Left hindlimb (tissue), 1 donor: ENCODE results near the gene NCAPD3.

Experiments used
- DNase-seq: peaks from one replicate; pipeline ENCODE4 v3.0.0-alpha.2; 2018

Gene NCAPD3

DNA sequence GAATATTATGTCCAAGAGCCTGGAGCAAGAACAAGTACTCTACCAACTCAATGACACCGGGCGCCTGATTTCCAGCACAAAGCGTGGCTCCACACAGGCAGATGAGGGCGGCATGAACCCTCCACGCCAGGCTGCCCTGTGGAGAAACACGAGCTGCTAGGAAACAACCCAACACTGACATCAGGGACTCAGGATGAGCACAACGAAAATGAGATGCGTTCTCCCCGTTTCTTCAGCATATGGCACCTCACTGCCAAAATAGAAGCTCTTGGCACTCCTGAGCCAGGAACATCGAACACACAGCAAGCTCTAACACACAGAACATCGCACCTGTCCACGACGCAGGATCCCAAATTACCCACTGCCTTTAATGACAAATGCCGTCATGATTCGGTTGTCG lies 68.3 kb downstream of the NCAPD3 start:
- no peak for DNase-seq

DNA sequence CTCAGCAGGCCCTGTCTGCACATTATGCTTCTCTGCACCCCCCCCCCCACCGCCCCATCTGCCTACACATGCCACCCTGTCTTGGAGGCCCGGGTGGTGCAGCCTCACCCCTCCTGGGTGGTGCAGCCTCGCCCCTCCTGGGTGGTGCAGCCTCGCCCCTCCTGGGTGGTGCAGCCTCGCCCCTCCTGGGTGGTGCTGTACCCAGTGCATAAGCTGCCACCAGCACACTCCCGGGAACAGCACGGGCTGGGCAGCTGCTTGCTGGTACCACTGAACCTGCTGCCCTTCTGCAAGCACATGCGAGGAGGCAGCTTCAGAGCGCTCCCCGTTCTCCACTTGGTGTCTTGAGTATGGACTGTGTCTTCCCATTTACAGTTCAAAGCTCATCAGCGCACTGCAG lies 69.3 kb downstream of the NCAPD3 start:
- no peak for DNase-seq

GRCh38 chr11:134153147-134153905 lies 70.4 kb downstream of the NCAPD3 start:
- no peak for DNase-seq

DNA sequence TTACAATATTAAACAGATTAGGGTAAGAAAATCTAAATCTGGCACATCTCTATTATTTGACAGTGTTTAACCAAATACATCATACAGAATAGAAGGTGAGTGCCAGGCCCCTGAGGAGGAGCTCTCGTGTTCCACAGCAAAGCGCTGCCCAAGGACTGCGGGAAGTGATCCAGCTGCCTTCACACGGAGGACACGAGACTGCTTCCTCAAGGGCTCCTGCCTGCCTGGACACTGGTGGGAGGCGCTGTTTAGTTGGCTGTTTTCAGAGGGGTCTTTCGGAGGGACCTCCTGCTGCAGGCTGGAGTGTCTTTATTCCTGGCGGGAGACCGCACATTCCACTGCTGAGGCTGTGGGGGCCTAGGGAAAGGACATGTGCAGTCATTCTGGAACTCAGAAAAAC lies 71.1 kb downstream of the NCAPD3 start:
- DNase-seq = no peak

GRCh38 chr11:134151083-134151747 lies 72.6 kb downstream of the NCAPD3 start:
- DNase-seq = no peak

GRCh38 chr11:134150195-134150903 lies 73.4 kb downstream of the NCAPD3 start:
- no peak for DNase-seq

DNA sequence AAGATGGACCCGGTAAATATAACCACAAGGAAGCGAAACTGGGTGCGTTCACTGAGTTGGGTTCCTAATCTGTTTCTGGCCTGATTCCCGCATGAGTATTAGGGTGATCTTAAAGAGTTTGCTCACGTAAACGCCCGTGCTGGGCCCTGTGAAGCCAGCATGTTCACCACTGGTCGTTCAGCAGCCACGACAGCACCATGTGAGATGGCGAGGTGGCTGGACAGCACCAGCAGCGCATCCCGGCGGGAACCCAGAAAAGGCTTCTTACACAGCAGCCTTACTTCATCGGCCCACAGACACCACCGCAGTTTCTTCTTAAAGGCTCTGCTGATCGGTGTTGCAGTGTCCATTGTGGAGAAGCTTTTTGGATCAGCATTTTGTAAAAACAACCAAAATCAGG lies 74.4 kb downstream of the NCAPD3 start:
- no peak for DNase-seq

GRCh38 chr11:134146598-134146997 lies 77.2 kb downstream of the NCAPD3 start:
- no peak for DNase-seq

- DNase-seq = no peak
Measured at GRCh38 chr11:134145715-134146114, 78.1 kb downstream of the NCAPD3 start.

GRCh38 chr11:134144744-134145143 lies 79.0 kb downstream of the NCAPD3 start:
- no peak for DNase-seq

GRCh38 chr11:134143801-134144200 lies 80.0 kb downstream of the NCAPD3 start:
- no peak for DNase-seq

GRCh38 chr11:134142536-134142935 lies 81.2 kb downstream of the NCAPD3 start:
- no peak for DNase-seq

GRCh38 chr11:134140961-134141490 lies 82.7 kb downstream of the NCAPD3 start:
- DNase-seq = no peak

DNA sequence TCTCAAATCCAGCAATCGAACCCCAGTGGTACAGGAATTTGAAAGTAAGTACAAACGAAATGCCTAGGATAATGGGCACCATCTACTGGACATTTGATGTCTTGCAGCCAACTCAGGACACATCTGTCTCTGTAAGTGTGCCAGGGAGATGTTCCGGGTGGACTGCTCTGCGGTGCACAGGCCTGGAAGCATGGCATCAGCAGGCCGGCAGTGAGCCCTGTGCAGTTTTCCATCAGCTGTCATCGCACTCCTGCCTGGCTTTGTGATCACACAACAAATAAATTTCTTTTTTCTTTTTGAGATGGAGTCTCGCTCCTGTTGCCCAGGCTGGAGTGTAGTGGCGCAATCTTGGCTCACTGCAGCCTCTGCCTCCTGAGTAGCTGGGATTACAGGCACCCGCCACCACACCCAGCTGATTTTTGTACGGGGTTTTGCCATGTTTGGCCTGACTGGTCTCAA lies 83.9 kb downstream of the NCAPD3 start:
- peak; percentile 61 for DNase-seq

DNA sequence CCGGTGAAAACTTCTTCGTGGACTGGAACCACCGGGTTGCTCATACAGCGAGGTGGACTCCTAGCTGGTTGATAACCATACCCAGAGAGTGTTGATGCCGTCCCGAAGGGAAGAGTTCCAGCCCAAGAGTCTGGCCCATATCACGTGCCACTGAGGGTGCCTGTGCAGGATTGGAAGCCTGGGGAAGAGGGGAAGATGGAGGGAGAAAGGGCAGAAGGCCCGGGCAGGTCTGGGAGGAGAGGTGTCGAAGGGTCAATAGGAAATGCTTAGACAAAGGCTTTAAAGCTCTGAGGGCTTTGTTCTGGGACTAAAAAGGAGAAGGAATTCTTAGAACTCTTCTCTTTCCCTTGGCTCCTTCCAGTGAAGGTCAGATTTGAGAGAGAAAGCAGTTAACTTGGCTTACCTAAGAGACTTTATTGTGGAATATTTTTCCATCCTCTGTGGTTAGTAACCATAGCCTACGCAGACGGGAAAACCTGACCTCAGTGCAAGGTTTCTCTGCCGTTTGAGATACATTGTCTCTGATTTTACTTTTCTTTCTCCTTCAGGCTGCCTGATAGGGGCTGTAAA lies 84.4 kb downstream of the NCAPD3 start:
- no peak for DNase-seq

DNA sequence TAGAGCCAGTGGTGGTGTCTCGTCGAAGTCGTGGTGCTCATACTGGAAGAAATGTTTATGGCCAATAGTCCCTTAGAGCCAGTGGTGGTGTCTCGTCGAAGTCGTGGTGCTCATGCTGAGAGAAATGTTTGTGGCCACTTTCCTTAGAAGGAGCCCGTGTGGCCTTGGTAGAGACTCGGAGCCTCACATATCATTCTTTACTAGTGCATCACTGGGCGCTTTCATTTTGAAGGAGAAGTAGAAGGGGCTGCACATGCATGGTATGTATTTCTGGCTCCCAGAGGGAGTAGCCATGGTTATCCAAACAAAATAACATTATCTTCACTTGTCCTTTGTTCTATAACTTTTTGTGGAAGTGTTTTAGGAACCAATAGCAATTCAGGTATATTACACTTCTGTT lies 85.4 kb downstream of the NCAPD3 start:
- no peak for DNase-seq

GRCh38 chr11:134134167-134134566 lies 89.6 kb downstream of the NCAPD3 start:
- DNase-seq = no peak

GRCh38 chr11:134132808-134133207 lies 91.0 kb downstream of the NCAPD3 start:
- DNase-seq = no peak

- no peak for DNase-seq
Measured at GRCh38 chr11:134131628-134132244, 92.0 kb downstream of the NCAPD3 start.

DNA sequence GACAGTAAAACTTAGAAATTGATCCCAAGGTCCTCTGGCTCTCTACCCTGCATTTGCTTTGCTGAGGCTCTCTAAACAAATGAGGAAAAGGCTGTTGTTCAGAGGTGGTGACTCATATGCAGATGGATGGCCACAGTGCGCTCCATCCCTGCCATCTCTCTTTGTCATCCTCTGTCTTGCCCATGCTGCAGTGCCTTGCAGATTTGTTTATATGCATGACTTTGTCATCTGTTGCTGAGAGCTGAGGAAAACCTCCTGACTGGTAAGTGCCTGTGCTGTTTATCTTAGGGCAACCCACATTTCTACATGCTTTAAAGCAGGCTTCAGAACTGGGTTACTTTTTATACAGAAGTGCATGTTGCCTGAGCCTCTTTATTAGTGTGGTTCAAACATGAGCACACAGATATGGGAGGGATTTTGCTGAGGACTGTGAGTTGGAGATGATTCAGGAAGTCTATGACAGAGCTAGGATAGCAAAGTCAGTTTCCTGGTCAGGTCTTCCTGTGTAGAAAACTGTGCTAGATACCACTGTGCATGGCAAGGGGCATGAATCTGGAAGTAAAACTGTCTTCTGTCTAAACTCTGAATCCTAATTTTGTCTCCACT lies 97.4 kb downstream of the NCAPD3 start:
- no peak for DNase-seq

DNA sequence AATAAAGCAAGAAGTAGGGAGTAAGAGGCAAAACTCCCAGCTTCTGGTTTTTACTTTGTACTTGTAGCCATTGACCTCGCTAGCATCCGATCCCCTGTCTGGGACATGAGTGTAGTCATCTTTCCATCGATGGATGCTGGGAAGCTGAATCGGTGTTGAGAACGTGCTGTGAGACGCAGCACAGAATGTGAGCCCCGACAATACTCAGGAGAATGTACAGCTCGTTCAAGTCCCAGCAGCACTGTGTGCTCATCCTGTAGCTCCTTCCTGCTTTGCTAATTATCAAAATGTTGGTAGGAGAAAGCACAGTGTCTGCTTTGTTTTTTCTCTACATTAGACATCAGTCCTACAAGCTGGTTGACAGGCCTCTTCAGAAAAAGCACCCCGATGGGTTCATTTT lies 98.3 kb downstream of the NCAPD3 start:
- DNase-seq = no peak
